Body of pancreas (tissue), 4 donors: Measurements from ENCODE around the gene WDR7. TPM values are rescaled to one million over a fixed set of nuclear protein-coding genes. Genes with fewer than 3 reads are reported as not detected.
A peak's percentile ranks its signal among the peaks of the same experiment; 100 is the strongest.

Experiments
- ATAC-seq: fragments of 150-250 bp; one replicate; pipeline ENCODE4 v1.9.1; 2016
- DNase-seq, 4 donors: peaks; one replicate each; pipeline ENCODE4 v3.0.0-alpha.2; 2019
- H3K27ac ChIP-seq, 4 donors: fragments of 200-600 bp; sonication (generic); 1 replicate in 3 of 4; 2 replicates in 1 of 4; pipeline versions ENCODE4 v1.5.1 to v1.6.1; 2016 to 2019; ENCODE audit warnings: mild to moderate bottlenecking in 1 of 4, mixed read lengths in 1 of 4, moderate library complexity in 1 of 4
- H3K27me3 ChIP-seq, 2 donors: fragments of 200-600 bp; sonication (generic); one replicate each; pipeline ENCODE4 v1.6.0; 2016; ENCODE audit warnings: mild to moderate bottlenecking in 1 of 2
- H3K36me3 ChIP-seq, 2 donors: fragments of 200-600 bp; sonication (generic); replicated peaks in 1 of 2; 2 replicates each; pipeline ENCODE4 v1.5.1; 2016; ENCODE audit warnings: low read depth in 2 of 2; ENCODE audit not compliant: insufficient read depth in 1 of 2
- H3K4me1 ChIP-seq: fragments of 200-600 bp; sonication (generic); one replicate; pipeline ENCODE4 v1.6.0; 2016
- H3K4me3 ChIP-seq, 2 donors: fragments of 200-600 bp; sonication (generic); 1 replicate in 1 of 2; 2 replicates in 1 of 2; pipeline ENCODE4 v1.5.1; 2016 to 2019
- H3K9me3 ChIP-seq, 3 donors: fragments of 200-600 bp; sonication (generic); 1 replicate in 2 of 3; 2 replicates in 1 of 3; pipeline ENCODE4 v1.5.1; 2016
- POLR2A ChIP-seq, 3 donors: fragments of 450-650 bp; IDR thresholded peaks; one replicate each; pipeline ENCODE4 v1.6.1; 2016; ENCODE audit warnings: antibody characterized with exemption in 3 of 3, mild to moderate bottlenecking in 2 of 3
- WGBS, 2 donors: methylation state at CpG; one replicate each; pipeline ENCODE4 v1.1.5; 2017; 5-methylcytosine and 5-hydroxymethylcytosine counted together
- intact Hi-C: fragments of 100-400 bp; cut with DNase I; formaldehyde crosslinking; loops from one replicate; pipeline ENCODE4 v1.15.1; 2023
- total RNA-seq, 2 donors: library from RNA; depleted of rRNA; stranded (reverse); fragments of >200 nt; gene quantifications; one replicate each; pipeline ENCODE4 v1.1.0, GENCODE V29; 2016
- TF ChIP-seq, protein P1 (sequence below), 7 experiments: fragments of 450-650 bp in 4 of 7; fragments of 200-600 bp in 3 of 7; sonication (generic) in 3 of 7; IDR thresholded peaks; one replicate each; pipeline ENCODE4 v1.5.1; 2016 to 2019; ENCODE audit warnings: antibody characterized with exemption in 7 of 7

The WDR7 gene
- total RNA-seq, 2 donors from 2014 or later, result 16.3 to 21.4 TPM

GRCh38 chr18:56632070-56633022 is 18.8 kb upstream of the WDR7 start:
- 23 to 28% methylated on average over 7 of the region's 7 CpGs for WGBS, 2 donors
- TF ChIP-seq, protein P1, sequence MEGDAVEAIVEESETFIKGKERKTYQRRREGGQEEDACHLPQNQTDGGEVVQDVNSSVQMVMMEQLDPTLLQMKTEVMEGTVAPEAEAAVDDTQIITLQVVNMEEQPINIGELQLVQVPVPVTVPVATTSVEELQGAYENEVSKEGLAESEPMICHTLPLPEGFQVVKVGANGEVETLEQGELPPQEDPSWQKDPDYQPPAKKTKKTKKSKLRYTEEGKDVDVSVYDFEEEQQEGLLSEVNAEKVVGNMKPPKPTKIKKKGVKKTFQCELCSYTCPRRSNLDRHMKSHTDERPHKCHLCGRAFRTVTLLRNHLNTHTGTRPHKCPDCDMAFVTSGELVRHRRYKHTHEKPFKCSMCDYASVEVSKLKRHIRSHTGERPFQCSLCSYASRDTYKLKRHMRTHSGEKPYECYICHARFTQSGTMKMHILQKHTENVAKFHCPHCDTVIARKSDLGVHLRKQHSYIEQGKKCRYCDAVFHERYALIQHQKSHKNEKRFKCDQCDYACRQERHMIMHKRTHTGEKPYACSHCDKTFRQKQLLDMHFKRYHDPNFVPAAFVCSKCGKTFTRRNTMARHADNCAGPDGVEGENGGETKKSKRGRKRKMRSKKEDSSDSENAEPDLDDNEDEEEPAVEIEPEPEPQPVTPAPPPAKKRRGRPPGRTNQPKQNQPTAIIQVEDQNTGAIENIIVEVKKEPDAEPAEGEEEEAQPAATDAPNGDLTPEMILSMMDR (IDR thresholded peaks at IDR 0.05), result no peak
- no peaks in the 10 kb centered on the region for H3K27me3 ChIP-seq
- peaks cover 62% of the 10 kb centered on the region for H3K4me1 ChIP-seq
- ATAC-seq, result no peak
- H3K9me3 ChIP-seq, result no peaks in the 10 kb centered on the region
- H3K27ac ChIP-seq, result peak overlapping the region in 3 of 4 donors; percentile 3 to 18 (median 16)
- DNase-seq, result no peak
- H3K36me3 ChIP-seq, result no peaks in the 10 kb centered on the region
- no peak overlapping the region for H3K4me3 ChIP-seq
- intact Hi-C loops, result no loop called here

- Histone ChIP-seq H3K36me3 (no peaks in the 10 kb centered on the region), H3K4me1 (peaks cover 59% of the 10 kb centered on the region), H3K4me3 (no peak overlapping the region), H3K27ac (no peak overlapping the region), H3K9me3 (no peaks in the 10 kb centered on the region), H3K27me3 (no peaks in the 10 kb centered on the region)
- ATAC-seq (no peak), DNase-seq (no peak)
- intact Hi-C loops, result no loop called here
- TF ChIP-seq POLR2A (IDR thresholded peaks at IDR 0.05), result no peak
- TF ChIP-seq, protein P1 (IDR thresholded peaks at IDR 0.05), result no peak
- WGBS, 2 donors, result 91 to 92% methylated on average over 5 of the region's 5 CpGs
Measured at GRCh38 chr18:56635007-56635406, 16.2 kb upstream of the WDR7 start.

- intact Hi-C loops, result no loop called here
- Histone ChIP-seq H3K27me3 (no peaks in the 10 kb centered on the region), H3K36me3 (no peaks in the 10 kb centered on the region), H3K9me3 (no peaks in the 10 kb centered on the region), H3K4me1 (peaks cover 38% of the 10 kb centered on the region), H3K4me3 (peak overlapping the region in 1 of 2 donors; percentile 93), H3K27ac (peak overlapping the region in 3 of 4 donors; percentile 92 to 95 (median 94))
- ATAC-seq, result no peak
- no peak for DNase-seq
- WGBS, 2 donors, result 2 to 5% methylated on average over 8 of the region's 8 CpGs
- TF ChIP-seq, protein P1 (IDR thresholded peaks at IDR 0.05), result no peak
- TF ChIP-seq POLR2A (IDR thresholded peaks at IDR 0.05), result no peak
Measured at GRCh38 chr18:56637176-56637575, 14.0 kb upstream of the WDR7 start.

DNA sequence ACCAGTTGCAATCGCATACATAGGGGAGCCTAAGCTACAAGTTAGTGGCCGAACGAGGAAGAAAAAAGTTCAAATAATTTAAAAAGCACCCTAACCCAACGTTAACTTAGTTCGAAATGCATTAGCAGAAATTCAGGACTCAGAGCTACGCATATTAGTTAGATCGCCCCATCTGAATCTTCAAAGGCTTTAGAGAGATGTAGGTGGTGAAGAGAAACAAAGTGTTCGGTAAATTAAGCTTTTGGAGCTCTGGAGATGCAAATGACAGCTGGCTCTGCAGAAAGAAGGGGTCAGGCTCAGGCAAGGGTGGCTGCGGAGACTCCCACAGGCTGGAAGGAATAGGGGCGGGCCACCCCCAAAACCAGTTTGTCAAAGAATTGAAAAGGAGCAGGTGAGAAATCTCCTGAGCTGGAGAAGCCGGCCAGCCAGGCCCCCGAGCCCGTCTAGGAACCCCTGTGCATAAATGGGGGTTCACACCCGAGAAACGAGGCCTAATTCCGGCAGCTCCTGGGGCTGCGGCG is 13.4 kb upstream of the WDR7 start:
- ATAC-seq, result peak; percentile 1
- WGBS, 2 donors, result 0 to 1% methylated on average over 11 to 18 of the region's 18 CpGs
- H3K4me3 ChIP-seq, result peak overlapping the region; percentile 92 to 93
- H3K36me3 ChIP-seq, result no peaks in the 10 kb centered on the region
- H3K4me1 ChIP-seq, result peaks cover 32% of the 10 kb centered on the region
- TF ChIP-seq POLR2A (IDR thresholded peaks at IDR 0.05), result no peak
- TF ChIP-seq, protein P1 (IDR thresholded peaks at IDR 0.05), result no peak
- intact Hi-C loops, result no loop called here
- peak overlapping the region; percentile 92 to 95 (median 93) for H3K27ac ChIP-seq
- peak in 3 of 4 donors; percentile 21 to 35 (median 30) for DNase-seq
- H3K9me3 ChIP-seq, result no peaks in the 10 kb centered on the region
- no peaks in the 10 kb centered on the region for H3K27me3 ChIP-seq
